HS-27A (cell line): ENCODE results near the gene SUGCT.

Experiments used
- DNase-seq: peaks from one replicate; pipeline ENCODE4 v3.0.0-alpha.2; 2012; ENCODE audit warnings: low read depth, missing footprints

SUGCT gene

DNA sequence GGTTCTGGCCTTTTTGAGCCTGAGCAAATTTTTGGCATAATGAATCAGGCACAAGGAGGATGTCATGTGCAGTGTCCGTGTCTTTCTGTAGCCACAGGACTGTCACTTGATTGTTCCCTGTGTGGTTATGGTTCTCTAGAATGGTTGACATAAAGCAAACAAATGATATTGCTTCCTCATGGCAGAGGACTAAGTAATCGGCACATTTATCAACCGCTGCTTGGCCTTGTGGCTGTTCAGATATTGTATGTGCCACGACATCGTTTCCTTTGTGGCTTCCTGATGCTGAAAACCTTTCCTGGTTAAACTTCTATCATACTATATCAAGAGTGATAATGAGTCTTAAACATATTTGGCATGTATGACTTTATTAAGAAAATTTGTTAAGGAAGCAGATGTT, 598.8 kb downstream of the SUGCT start:
- DNase-seq = no peak

- no peak for DNase-seq
These were observed 604.5 kb downstream of the SUGCT start for GRCh38 chr7:40739257-40739656.

- DNase-seq = no peak
These were observed 607.5 kb downstream of the SUGCT start for GRCh38 chr7:40742270-40742669.

GRCh38 chr7:40746841-40747556, 612.2 kb downstream of the SUGCT start:
- DNase-seq = no peak

DNA sequence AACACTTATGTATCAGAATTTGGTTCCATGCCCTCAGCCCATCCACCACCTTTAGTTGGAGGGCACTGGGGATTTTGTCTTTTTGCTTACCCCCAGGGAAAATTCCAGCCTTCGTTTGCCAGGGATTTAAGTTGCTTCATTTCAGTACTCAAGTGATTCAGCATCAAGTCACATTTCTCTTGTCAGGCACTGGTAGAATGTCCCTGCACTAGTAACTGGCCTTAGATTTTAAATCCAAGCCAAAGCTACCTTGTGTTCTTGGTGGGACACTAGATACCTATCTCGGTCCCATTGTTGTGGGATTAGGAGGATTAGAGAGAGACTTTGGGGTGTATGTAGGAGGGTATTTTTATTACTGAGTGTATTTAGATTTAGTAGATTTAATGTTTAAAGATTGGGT, 613.1 kb downstream of the SUGCT start:
- DNase-seq = no peak

DNA sequence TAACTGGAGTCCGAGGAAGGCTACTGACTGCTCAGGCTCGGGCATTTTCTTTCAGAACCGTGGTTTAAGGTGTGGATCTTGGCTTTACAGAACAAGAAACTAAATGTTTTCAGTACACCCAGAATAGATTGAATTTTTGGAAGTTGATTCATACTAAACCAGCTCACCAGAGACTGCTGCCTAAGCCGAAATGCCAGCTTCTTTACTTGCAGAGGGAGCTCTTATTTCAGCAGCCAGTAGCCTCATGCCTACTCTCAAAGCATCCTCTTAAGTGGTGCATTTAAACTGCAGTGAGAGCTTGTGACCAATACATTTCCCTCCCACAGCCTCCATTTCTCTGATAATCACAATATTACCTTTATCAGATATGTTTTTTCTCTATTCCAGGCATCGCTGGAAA, 615.1 kb downstream of the SUGCT start:
- DNase-seq = peak; percentile 43

- no peak for DNase-seq
These were observed 618.6 kb downstream of the SUGCT start for GRCh38 chr7:40753455-40753854.

- DNase-seq = no peak
These were observed 620.6 kb downstream of the SUGCT start for GRCh38 chr7:40755438-40755837.

DNA sequence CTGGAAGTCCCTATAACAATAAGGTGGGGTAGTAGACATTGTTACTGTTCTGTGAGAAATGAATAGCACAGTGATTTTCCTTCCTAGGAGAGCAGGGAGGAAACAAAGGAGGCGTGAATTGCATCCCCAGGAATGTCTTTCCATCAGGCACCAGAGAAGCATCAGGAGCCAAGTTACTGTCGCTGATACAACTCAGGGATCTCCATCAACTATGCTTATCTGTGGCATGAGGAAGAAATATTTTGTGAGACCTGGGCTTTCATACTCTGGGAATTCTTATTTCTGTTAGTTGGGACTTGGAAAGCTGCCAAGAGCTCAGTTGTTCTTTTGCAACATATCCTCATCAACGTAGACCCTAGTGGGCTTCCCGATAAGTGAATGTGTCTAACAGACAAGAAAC, 622.3 kb downstream of the SUGCT start:
- DNase-seq = no peak

DNA sequence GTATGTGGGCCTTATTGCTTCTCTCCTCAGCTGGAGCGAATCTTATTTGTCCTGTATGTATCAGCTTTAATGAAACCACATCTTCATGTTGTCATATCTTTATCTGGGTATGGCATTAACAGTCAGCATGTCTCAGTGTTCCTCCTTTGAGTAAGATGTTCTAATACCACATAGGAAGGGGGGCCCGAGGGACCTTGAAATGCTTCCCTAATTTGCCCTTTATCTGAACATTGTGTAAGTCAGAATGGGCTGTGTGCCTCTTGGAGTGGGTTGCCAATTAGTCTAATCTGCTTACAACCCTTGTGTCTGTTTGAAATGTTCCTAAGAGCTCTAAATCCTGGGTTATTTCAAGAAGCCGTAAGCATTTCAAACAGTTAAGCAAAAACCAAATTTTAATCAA, 623.8 kb downstream of the SUGCT start:
- DNase-seq = no peak

DNA sequence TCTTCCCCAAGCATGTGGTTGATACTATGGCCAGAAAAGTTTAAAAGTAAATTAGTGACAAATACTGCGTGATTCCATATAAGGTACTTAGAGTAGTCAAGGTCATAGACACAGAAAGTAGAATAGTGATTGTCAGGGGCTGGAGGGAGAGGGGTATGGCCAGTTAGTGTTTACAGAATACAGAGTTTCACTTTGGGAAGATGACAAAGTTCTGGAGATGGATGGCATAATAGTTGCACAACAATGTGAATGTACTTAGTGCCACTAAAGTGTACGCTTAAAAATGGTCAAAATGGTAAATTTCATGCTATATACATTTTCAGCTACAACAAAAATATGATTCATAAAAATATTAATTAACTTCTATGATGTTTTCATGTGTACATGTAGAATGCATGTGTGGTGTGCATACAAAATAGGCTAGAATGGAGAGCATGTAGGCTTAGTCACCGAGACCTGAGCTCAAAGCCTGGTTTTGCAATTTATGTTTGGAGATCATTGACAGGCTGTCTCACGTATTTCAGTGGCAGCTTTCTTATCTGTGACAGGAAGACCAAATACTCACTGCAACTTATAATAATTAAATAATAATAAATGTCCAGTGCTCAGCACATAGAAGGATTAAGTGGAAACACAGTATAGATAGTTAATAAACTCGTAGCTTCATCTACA, 625.6 kb downstream of the SUGCT start:
- no peak for DNase-seq

- no peak for DNase-seq
These were observed 626.2 kb downstream of the SUGCT start for GRCh38 chr7:40760987-40761386.

DNA sequence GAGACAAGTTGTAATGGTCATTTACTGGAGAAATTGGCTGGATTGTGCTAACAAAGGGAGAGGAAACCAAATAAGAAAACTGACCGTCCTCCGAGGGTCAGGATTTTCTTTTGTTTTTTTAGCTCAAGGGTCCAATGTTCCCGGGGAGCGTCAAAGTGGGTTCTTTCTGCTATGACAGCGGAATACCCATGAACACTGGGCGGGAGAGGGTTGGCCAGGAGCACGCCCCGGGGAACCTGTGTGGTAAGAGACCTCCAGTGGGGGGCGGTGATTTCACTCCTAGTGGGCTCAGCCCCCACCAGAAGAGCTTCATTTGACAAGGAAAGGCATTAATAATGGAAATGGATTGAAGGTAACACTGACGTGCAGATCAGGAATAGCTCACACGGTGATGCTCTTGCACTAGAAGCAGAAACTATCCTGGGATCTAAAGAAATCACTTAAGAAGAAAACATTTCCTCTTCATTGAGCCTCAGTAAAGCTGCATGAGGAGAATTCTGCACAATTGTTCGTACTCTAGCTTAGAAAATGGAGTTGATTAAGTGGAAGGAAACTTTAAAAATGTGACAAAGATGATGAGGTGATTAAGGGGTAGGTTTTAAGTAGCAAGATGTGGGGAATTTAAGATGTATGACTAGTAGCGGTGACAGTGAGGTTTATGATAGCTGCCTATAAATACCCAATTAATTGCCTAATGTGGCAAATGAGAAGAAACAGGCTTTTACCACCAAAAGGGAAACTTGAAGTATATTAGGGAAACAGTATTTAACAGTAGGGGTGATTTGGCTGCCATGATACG, 627.2 kb downstream of the SUGCT start:
- no peak for DNase-seq

GRCh38 chr7:40763319-40764287, 628.8 kb downstream of the SUGCT start:
- peak; percentile 33 for DNase-seq

GRCh38 chr7:40765639-40766038, 630.8 kb downstream of the SUGCT start:
- DNase-seq = no peak

- DNase-seq = no peak
These were observed 637.3 kb downstream of the SUGCT start for GRCh38 chr7:40772096-40772495.

- DNase-seq = no peak
These were observed 638.9 kb downstream of the SUGCT start for GRCh38 chr7:40773656-40774055.

GRCh38 chr7:40775877-40776276, 641.1 kb downstream of the SUGCT start:
- no peak for DNase-seq

- DNase-seq = no peak
These were observed 643.0 kb downstream of the SUGCT start for GRCh38 chr7:40777730-40778312.

DNA sequence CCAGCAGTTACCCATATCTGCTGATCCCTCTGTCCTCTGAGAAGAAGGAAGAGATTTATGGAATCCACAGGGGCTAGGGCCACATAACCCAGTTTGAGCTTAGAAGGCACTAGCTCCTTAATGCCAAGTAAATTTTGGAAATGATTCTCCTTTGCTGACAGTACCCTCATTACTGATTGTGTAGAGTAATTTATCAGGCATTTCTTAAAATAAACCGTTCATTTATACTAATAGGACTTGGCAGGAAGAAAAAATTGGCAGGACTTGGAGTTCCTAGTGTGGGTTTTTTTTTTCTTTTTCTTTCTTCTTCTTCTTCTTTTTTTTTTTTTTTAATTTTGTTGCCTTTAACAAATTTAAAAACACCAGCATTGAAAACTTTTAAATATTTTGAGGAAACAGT, 645.7 kb downstream of the SUGCT start:
- DNase-seq = no peak

- DNase-seq = no peak
These were observed 648.0 kb downstream of the SUGCT start for GRCh38 chr7:40782836-40783235.
